Adipose tissue (tissue), 3 donors: Measurements from ENCODE around the gene CNTN3. TPM values are rescaled to one million over a fixed set of nuclear protein-coding genes. Genes with fewer than 3 reads are reported as not detected.

ENCODE experiments used
- H3K27ac ChIP-seq: one replicate; pipeline ENCODE4 v1.5.1; 2013; ENCODE audit warnings: low read depth, low read length
- WGBS, 3 donors: extraction: QIAGEN DNeasy Blood & Tissue Kit; methylation state at CpG; one replicate each; pipeline ENCODE4 v1.1.7; 2013; 5-methylcytosine and 5-hydroxymethylcytosine counted together
- polyA plus RNA-seq, 3 donors: library from polyadenylated mRNA; stranded (reverse); fragments of 200-250 nt; gene quantifications; one replicate each; pipeline ENCODE4 v1.2.3, GENCODE V29; 2013
- donor health status: healthy with polysubstance abuse.
- donor health status: Bipolar disorder and iron deficiency.
- donor health status: healthy.

CNTN3 gene
- polyA plus RNA-seq, 3 donors = 0.41 to 1.5 (median 0.45) TPM

DNA sequence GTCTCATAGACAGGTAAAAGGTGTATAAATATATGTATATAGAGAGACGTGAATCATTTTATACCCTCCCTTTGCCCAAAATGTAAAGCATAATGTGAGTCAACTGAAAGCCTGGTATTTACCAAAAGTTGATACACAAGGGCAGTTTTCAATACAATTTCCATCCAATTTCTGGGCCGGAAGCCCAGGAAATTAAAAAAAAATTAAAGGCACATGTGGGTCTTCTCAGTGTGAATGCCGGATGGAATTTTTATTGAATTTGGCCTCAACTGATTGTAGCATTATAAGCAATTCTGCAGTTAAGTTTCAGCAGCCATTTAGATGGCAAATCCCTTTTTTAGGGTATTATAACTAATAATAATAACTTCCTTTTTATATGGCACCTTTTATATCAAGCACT lies 3.3 kb upstream of the CNTN3 start:
- WGBS, 3 donors = 60 to 69% (median 65%) methylated on average over 3 of the region's 3 CpGs
- H3K27ac ChIP-seq = no peak overlapping the region

DNA sequence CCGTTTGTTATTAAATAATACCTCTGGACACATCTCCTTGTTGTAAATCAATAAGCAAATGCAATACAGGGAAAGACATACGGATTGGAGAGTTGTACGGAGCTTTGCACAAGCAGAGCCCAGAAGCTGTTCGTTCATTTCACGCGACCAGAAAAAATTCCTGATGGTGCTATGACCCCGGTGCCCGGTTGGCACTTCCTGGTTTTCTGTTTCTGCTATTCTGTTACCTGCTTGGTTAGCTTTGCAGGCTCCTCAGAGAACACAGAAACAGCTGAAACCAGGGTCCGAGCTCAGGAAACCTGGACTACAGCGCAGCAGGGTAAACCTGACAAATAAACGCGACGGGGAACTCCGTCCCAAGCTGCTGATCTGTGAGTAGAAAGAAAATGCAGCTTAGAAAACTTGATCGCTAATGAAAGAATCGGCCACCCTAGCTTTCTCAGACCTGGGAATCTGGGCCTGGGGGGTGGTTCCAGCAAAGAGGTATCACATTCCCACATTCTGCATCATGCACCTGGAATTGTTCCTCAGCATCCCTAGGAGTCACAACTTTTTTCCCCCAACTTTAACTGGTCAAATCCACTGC lies 845 bp downstream of the CNTN3 start:
- no peak overlapping the region for H3K27ac ChIP-seq
- WGBS, 3 donors = 5 to 13% (median 11%) methylated on average over 16 of the region's 16 CpGs

DNA sequence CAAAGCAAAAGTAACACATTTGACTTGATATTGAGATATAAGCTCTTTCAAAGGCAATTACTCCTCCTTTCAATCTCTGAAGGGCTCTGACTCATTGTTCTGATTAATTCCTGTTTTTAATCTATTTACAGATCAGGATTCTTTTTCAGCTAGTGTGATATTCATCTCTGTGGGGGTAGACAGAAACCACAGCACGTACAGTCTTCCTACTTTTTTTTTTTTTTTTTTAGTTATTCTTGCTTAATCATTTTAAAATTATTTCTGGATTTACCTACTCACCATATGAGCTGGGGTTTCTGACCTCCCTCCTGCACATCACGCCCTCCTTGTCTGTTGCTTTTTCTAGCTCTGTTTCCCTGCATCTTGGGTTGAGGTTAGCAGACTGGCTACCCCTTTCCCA lies 1.4 kb downstream of the CNTN3 start:
- no peak overlapping the region for H3K27ac ChIP-seq

DNA sequence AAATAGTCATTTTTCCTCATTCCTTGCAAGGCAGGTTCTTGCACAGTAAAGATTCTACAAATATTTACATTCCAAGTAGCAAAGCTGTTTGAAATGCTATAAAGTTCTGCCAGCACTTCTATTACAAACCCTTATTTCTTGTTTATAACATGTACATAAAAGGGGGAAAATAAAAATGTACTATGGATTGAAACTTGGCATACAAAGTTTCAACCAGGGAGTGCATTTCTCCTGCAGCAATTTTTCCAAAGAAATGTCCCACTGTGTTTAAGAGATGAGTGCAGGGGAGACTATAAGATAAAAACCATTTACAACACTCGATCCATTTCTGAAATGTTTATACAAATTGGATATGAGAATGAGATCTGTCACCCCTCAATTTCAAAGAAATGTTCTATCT lies 3.3 kb downstream of the CNTN3 start:
- WGBS, 3 donors = 45 to 58% (median 50%) methylated on average over 1 of the region's 1 CpG

More for the DNA sequence above, 1.4 kb downstream of the CNTN3 start:
- WGBS, 3 donors = 15 to 18% (median 15%) methylated on average over 2 of the region's 2 CpGs

DNA sequence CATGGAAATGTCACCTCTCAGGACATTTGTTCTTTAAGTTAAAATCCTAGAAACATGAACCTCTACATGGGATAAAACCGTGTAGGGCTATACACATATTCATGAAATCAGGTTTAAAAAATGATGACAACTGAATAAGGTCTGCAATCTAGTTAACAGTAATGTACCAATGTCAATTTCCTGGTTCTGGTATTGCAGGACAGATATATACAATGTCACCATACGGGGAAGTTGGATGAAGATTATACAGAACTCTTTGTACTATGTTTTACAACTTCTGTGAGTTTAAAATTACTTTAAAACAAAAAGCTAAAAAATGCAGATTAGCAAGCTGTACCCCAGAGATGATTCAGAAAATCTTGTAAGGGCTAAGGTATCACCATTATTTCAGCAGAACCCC lies 6.7 kb downstream of the CNTN3 start:
- WGBS, 3 donors = 58 to 75% (median 69%) methylated on average over 2 of the region's 2 CpGs

More for the DNA sequence above, 3.3 kb downstream of the CNTN3 start:
- H3K27ac ChIP-seq = no peak overlapping the region

DNA sequence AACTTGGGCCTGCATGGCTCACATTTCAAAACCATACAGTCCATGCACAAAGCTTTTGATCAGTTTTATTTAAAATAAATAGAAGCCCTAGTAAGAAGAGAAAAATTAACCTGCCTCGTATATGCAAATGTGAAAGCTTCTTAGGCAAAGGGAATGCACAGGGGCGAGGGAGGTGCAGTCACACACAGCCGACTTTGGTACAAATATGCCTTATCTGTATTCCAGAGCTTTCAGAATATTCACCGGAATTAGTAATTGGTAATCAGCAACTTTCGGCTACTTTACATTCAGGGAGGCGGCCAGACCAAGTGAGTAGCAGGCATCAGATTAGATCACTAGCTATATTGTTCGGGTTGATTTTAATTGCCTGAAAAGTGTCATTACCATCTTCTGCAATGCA lies 7.5 kb downstream of the CNTN3 start:
- no peak overlapping the region for H3K27ac ChIP-seq
- WGBS, 3 donors = 89 to 92% (median 90%) methylated on average over 7 of the region's 7 CpGs

More for the DNA sequence above, 6.7 kb downstream of the CNTN3 start:
- no peak overlapping the region for H3K27ac ChIP-seq

DNA sequence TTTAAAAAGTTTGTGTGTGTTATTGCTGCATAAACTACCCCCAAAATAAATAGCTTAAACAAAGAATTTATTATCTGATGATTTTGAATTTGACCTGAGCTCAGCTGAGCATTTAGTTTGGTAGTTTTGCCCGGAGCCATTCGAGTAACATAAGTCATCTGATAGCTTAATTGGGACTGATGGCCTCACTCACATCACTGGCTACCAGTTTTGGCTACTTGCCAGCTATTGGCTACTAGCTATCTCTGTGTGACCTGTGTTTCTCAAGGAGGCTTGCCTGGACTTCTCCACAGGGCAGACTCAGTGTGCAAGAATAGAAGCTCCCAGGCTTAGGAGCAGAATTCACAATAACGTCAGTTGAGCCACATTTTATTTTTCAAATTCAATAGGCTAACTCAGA lies 9.0 kb downstream of the CNTN3 start:
- no peak overlapping the region for H3K27ac ChIP-seq
- 82 to 86% (median 83%) methylated on average over 3 of the region's 3 CpGs for WGBS, 3 donors

DNA sequence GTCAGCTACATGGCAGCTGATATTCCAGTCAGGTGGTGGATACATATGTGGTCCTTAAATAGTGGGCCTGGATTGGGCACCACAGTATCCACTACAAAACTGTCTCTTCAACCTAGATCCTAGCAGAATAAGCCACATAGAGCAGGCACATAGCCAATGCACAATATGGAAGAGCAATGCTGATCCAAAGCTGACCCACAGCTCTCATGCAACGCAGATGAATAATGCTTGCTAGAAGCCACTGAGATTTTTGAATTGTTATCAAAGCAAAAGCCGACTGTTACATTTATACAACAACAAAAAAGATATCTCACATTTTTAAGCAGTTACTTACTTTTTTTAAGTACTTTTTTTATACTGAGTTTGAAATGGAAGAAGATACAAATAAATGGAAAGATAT lies 11.2 kb downstream of the CNTN3 start:
- H3K27ac ChIP-seq = no peak overlapping the region
- WGBS, 3 donors = 81 to 84% (median 83%) methylated on average over 2 of the region's 2 CpGs

DNA sequence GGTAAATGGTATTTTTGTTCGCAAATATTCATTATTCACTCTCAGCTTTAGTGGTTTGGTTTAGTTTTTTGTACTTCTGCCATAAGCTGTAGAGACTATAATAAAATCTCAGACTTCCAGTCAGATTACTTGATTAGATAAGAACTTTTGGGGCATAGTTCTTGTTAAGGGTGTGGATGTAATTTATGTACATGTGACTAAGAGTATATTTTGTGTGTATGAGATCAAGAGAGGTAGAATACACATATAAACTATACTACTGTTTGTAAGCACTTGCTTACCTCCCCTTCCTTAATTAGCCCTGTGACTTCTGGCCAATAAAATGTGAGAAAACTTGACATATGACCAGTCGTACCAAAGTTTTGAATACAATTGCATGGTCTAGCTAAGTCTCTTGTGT lies 12.0 kb downstream of the CNTN3 start:
- WGBS, 3 donors = 79 to 85% (median 81%) methylated on average over 2 of the region's 2 CpGs
- no peak overlapping the region for H3K27ac ChIP-seq

DNA sequence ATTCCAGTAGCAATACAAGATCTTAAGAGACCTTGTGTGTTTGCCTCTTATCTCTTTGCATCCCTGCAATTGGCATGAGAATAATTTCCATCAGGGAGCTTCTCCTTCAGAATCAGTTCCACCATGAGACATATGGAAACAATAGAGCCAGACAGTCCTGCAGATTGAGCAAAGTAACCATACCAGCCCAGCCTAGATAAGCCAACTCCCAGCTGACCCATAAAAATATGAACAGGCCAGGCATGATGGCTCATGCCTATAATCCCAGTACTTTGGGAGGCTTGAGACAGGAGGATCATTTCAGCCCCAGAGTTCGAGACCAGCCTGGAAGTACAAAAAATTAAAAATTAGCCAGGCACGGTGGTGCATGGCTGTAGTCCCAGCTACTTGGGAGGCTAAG lies 12.7 kb downstream of the CNTN3 start:
- WGBS, 3 donors = 82 to 90% (median 84%) methylated on average over 2 of the region's 2 CpGs

DNA sequence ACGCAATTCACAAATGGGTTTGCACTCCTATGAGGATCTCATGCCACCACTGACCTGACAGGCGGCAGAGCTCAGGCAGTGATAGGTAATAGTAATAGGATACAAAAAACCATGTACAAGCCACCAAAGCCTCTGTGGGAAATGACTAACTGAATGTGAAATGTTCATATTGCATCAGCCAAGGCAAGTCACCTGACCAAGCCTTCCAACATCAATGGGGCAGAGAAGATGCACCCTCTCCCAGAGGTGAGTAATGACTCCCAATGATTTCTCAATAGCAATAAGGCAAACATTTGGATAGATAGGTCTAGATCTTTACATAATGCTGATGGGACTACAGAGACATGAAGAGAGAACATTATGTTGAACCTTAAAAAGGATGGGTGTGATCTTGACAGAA lies 14.9 kb downstream of the CNTN3 start:
- no peak overlapping the region for H3K27ac ChIP-seq
- 91 to 100% (median 95%) methylated on average over 2 of the region's 2 CpGs for WGBS, 3 donors

More for the DNA sequence above, 12.7 kb downstream of the CNTN3 start:
- no peak overlapping the region for H3K27ac ChIP-seq

DNA sequence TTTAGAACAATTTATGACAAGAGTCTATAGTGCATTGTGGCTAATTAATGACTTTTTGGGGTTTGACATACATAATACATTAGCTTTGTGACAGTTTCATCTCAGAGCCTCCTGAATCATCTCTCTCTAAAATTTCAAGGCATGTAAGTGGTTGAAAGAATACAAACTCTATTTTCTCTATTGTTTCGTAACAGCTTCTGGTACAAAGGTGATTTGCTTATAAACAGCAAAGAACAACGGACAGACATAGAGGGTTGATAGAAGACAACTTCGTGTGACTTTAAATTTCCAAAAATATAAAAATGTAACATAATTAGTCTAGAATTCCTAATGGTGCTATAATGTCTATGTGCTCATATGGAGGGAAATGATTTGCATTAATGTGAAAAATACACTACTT lies 21.3 kb downstream of the CNTN3 start:
- H3K27ac ChIP-seq = no peak overlapping the region
- 63 to 83% (median 82%) methylated on average over 3 of the region's 3 CpGs for WGBS, 3 donors

DNA sequence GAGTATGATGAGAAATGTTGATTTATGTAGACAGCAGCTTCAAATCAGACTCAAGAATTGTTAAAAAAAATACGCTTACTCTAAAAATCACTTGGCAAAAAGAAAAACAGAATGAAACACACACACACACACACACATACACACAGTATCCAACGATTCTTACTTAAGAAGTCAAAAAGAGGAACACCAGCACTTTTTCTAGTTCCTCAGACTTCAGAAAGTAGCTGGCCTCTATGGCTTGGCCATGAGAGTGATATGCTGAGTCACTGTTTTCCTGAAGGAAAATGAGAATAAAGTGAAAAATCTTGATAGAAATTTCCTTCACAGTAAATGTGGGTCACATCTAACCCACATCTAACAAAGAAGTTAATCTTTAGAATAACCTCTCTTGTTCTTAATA lies 22.1 kb downstream of the CNTN3 start:
- H3K27ac ChIP-seq = no peak overlapping the region
- WGBS, 3 donors = 22 to 60% (median 24%) methylated on average over 2 of the region's 2 CpGs

DNA sequence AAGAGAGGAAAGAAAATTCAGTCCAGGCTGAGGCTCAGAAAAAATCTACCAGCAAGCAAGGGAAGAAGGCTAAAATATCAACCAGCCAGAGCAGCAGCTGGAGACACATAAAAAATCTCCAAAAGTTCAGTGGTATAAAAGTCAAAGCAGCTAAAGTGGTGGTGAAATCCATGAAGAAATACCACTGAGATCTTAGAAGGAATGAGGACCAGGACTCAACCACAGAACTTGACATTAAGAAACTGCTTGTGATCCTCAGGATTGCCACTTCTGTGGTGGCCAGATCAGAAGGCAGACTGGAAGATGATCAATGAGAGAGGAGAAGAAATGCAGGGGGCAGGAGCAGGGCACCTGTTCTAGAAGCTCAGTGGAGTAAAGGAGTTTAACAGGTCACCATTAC lies 22.5 kb downstream of the CNTN3 start:
- H3K27ac ChIP-seq = no peak overlapping the region

DNA sequence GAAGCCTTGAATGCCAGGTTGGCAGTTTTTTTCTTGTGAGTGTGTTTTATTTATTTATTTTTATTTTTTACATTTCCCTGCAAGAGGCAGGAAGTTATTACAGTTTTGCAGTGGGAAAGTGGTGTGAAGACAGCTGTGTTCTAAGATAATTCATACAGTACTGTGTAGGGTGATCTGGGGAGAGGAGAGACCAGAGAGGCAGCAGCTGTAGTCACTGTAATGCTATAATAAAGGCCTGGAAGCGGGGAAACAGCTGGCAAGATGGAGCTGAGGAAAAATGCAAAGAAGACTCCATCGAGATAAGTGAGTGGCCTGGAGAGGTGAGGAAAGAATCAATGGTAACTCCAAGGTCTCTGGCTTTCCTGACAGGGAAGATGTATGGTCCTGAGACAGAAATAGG lies 23.1 kb downstream of the CNTN3 start:
- no peak overlapping the region for H3K27ac ChIP-seq
- 70 to 77% (median 73%) methylated on average over 2 of the region's 2 CpGs for WGBS, 3 donors

DNA sequence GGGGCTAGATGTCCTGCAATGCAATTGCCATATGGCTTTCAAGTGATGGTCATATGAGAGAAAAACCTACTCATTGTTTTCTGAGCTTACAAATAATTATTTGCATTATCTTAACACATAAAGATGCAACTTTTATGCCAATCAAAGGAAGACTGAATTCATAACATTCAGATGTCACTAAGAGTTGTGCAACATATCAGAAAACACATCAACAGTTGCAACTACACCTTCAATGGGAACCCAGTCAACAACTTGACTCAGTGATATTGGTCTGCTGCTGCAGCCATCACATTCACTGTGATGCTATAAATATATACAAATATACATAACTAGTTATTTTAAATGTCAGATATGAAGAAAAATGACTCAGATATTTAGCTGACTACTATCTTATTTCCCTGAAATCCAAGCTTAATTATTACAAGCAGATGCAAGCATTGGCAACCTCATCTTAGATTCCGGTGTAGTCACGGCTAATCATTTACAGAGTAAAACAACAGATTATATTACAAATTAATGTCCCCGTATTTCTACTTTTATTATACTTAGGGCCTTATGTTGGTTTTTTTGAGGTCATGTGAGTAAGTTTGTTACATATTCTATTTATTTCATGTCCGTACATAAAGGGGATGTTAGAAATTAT lies 23.7 kb downstream of the CNTN3 start:
- WGBS, 3 donors = 65 to 90% (median 89%) methylated on average over 4 of the region's 4 CpGs
- no peak overlapping the region for H3K27ac ChIP-seq

DNA sequence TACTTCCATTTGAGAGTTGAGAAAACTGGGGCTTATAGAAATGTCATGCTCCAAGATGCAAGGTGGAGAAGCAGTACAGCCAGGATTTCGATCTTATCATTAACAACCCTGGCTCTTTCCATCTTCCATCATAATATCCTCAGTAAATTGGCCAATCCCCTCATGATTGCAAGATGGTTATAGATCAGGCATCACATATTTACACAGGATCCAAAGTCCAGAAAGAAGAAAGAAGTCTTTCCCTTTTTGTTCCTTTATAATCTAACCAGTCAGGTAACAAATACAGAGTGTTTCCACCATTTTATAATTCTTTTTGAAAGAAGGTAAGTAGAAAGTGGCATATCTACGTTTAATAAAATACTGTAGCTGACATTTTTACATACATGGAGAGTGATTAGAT lies 29.7 kb downstream of the CNTN3 start:
- no peak overlapping the region for H3K27ac ChIP-seq
- WGBS, 3 donors = 78 to 82% (median 79%) methylated on average over 2 of the region's 2 CpGs

DNA sequence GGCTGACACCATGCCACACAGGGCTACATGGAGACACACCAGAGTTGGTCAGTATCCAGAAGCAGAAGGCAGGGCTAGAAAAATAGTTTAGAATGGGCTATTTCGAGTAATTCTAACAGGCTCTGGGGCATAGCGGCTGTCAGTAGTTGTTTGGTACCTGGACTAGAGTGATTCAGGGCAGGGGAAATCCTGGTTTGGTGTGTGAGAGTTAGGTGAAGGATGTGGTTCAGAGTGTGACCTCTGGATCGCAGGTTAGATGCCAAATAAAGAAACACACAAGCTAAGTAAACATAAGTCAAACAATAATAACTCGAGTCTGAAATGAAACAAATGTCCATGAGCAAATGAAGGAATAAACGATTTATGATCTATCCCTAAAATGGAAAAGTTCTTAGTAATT lies 31.5 kb downstream of the CNTN3 start:
- no peak overlapping the region for H3K27ac ChIP-seq
- 67 to 80% (median 76%) methylated on average over 5 of the region's 5 CpGs for WGBS, 3 donors

DNA sequence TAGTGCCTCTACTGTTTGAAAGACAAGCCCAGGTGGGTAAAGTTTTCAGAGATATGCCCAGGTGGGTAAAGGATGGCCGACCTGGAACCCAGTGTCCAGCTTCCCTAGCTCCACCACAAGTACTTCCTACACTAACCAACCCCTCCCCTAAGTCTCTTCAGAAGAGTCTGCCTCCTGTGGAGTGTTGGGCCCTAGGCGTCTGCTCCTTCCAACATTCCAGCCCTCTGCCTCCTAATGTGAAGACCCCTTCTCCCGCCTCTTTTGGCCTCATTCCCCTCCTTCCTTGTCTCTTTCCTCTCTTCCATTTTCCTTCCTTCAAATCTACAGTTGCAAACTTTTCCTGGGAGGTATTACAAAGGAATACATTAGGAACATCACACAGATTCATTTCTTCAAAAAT lies 38.6 kb downstream of the CNTN3 start:
- WGBS, 3 donors = 63 to 79% (median 74%) methylated on average over 3 of the region's 3 CpGs
- no peak overlapping the region for H3K27ac ChIP-seq

DNA sequence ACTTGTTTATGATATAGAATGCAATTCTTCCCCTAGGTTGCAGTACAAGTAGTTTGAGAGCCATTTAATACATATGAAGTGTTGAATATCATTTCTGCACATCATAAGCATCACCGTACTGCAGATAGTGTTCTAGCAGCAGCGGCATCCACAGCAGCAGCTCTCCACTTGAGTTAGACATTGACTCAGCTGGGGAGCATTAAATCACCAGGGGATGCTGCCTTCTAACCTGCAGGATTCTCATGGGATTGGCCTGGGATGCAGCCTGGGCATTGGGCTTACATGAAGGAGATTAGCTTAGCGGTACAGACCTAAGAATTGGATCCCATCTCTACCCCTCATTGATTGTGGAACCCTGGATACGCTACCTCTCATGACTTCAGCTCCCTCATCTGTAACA lies 43.3 kb downstream of the CNTN3 start:
- H3K27ac ChIP-seq = no peak overlapping the region
- 86 to 94% (median 89%) methylated on average over 4 of the region's 4 CpGs for WGBS, 3 donors
